Uterus (tissue), 4 donors: Measurements from ENCODE around the gene GPR61. TPM values are rescaled to one million over a fixed set of nuclear protein-coding genes. Genes with fewer than 3 reads are reported as not detected.

Source experiments
- DNase-seq, 2 donors: peaks; one replicate each; pipeline ENCODE4 v3.0.0-alpha.2; 2019 to 2020
- H3K27ac ChIP-seq, 2 donors: fragments of 200-600 bp; sonication (generic); 1 replicate in 1 of 2; 2 replicates in 1 of 2; pipeline ENCODE4 v1.5.1; 2016 to 2018
- H3K27me3 ChIP-seq, 2 donors: fragments of 200-600 bp; sonication (generic); one replicate each; pipeline ENCODE4 v1.5.1; 2018 to 2019; ENCODE audit warnings: control low read depth in 1 of 2
- H3K36me3 ChIP-seq, 2 donors: fragments of 200-600 bp; sonication (generic); one replicate each; pipeline ENCODE4 v1.5.1; 2019; ENCODE audit warnings: control low read depth in 1 of 2
- H3K4me1 ChIP-seq, 2 donors: fragments of 200-600 bp; sonication (generic); one replicate each; pipeline ENCODE4 v1.5.1; 2018 to 2019; ENCODE audit warnings: control low read depth in 1 of 2
- H3K4me3 ChIP-seq, 2 donors: fragments of 200-600 bp; sonication (generic); 1 replicate in 1 of 2; 2 replicates in 1 of 2; pipeline ENCODE4 v1.5.1; 2018 to 2019; ENCODE audit warnings: mild to moderate bottlenecking in 1 of 2
- H3K9me3 ChIP-seq, 2 donors: fragments of 200-600 bp; sonication (generic); one replicate each; pipeline ENCODE4 v1.5.1; 2019; ENCODE audit warnings: control low read depth in 1 of 2
- POLR2A ChIP-seq, 2 donors: fragments of 450-650 bp; IDR thresholded peaks; one replicate each; pipeline ENCODE4 v1.6.1; 2016; ENCODE audit warnings: antibody characterized with exemption in 2 of 2, mild to moderate bottlenecking in 1 of 2, moderate library complexity in 1 of 2
- intact Hi-C: fragments of 100-400 bp; cut with DNase I; formaldehyde crosslinking; loops from one replicate; pipeline ENCODE4 v1.15.1; 2023; ENCODE audit warnings: low total_unique reads
- total RNA-seq, 4 donors: library from RNA; depleted of rRNA in 3 of 4; stranded (reverse); fragments of >200 nt in 3 of 4; gene quantifications; one replicate each; pipeline versions ENCODE4 v1.1.0 to v1.2.4, GENCODE V29; 2014 to 2023
- TF ChIP-seq, protein P1 (sequence below), 4 experiments: fragments of 200-600 bp in 2 of 4; fragments of 450-650 bp in 2 of 4; sonication (generic) in 2 of 4; IDR thresholded peaks; one replicate each; pipeline ENCODE4 v1.5.1; 2016 to 2019; ENCODE audit warnings: antibody characterized with exemption in 4 of 4, mild to moderate bottlenecking in 2 of 4, moderate library complexity in 1 of 4
- donor health status: DM: yes; HTN: yes; CAD: no.

The GPR61 gene, protein sequence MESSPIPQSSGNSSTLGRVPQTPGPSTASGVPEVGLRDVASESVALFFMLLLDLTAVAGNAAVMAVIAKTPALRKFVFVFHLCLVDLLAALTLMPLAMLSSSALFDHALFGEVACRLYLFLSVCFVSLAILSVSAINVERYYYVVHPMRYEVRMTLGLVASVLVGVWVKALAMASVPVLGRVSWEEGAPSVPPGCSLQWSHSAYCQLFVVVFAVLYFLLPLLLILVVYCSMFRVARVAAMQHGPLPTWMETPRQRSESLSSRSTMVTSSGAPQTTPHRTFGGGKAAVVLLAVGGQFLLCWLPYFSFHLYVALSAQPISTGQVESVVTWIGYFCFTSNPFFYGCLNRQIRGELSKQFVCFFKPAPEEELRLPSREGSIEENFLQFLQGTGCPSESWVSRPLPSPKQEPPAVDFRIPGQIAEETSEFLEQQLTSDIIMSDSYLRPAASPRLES
- total RNA-seq = under 1 TPM in 1 of 4 donors, not detected in 3; 0.41 TPM

DNA sequence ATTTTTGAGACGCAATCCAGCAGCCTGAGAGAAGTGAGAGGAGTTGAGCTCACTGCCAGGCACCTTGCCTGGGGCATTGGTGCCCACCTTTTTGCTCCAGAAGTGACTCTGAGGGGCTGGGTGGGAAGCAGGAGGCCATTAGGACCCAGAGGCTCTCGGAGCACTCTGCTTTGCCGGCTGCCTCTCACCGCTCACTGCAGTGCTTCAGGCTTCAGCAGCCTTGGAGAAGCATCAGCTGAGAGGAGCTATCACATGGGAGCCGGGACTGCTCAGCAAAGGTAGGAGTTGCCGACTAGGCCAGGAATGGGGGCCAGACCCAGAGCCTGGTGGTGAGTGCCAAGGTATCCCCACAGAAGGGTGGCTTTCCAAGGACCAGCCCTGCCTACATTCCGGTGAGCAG is at the start of gene GPR61:
GPR61 (plus strand) TSS at position 197 of the 400 bp plus-strand sequence. CDS start 3,151 bp downstream, outside the sequence.
- H3K27me3 ChIP-seq = no peaks in the 10 kb centered on the region
- TF ChIP-seq POLR2A (IDR thresholded peaks at IDR 0.05) = no peak
- TF ChIP-seq, protein P1, sequence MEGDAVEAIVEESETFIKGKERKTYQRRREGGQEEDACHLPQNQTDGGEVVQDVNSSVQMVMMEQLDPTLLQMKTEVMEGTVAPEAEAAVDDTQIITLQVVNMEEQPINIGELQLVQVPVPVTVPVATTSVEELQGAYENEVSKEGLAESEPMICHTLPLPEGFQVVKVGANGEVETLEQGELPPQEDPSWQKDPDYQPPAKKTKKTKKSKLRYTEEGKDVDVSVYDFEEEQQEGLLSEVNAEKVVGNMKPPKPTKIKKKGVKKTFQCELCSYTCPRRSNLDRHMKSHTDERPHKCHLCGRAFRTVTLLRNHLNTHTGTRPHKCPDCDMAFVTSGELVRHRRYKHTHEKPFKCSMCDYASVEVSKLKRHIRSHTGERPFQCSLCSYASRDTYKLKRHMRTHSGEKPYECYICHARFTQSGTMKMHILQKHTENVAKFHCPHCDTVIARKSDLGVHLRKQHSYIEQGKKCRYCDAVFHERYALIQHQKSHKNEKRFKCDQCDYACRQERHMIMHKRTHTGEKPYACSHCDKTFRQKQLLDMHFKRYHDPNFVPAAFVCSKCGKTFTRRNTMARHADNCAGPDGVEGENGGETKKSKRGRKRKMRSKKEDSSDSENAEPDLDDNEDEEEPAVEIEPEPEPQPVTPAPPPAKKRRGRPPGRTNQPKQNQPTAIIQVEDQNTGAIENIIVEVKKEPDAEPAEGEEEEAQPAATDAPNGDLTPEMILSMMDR (IDR thresholded peaks at IDR 0.05) = no peak
- no peaks in the 10 kb centered on the region for H3K36me3 ChIP-seq
- H3K9me3 ChIP-seq = no peaks in the 10 kb centered on the region
- intact Hi-C loops = loop anchor here (10.0 kb wide), 1 partner anchor 95 kb away; no protein-coding TSS in a partner anchor
- no peak within 1 kb of the TSS for H3K4me3 ChIP-seq
- no peak within 1 kb of the TSS for H3K27ac ChIP-seq
- no peak for DNase-seq
- no peaks in the 10 kb centered on the region for H3K4me1 ChIP-seq

DNA sequence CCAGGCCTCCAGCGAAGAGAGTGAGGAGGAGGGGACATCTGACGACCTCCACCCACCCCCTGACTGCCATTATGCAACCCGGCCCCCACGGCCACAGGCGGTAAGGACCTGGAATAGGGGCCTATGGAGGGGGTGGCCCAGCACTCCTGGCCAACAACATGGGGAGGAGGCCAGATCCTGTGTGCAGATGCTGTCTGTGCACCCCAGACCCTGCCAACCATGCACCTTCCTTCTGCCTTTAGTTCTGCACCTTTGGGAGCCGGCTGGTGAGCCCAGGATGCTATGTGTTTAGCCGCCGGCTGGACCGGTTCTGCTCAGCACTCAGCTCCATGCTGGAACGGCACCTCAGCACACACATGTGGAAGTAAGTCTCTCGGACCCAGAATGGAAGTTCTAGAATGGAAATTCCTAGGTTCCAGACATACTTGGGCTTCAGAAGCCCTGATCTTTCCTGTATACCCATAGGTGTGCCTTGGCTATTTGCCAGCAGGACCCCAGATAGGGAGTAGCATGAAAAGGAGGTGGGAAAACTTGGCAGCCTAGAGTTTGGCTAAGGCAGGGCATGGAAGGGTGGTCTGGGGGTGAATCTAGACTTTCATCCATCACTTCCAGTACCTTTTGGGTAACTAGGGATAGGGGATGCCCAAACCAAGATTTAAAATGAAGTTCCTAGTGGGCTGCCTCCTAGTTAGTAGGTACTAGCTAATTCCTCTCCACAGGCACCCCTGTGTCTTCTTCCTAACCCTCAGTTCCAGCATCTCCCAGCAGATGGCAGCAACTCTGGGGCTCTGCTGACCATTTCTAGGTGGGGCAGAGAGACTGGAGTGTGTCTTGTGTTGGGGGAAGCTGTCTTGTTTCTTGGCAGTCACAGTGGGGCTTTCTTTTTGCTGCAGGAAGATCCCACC is 49.4 kb upstream of the GPR61 start:
- no peaks in the 10 kb centered on the region for H3K9me3 ChIP-seq
- no peak overlapping the region for H3K4me3 ChIP-seq
- intact Hi-C loops = loop anchor here (2.0 kb wide), 1 partner anchor 43 kb away; no protein-coding TSS in a partner anchor
- H3K27me3 ChIP-seq = no peaks in the 10 kb centered on the region
- TF ChIP-seq, protein P1 (IDR thresholded peaks at IDR 0.05) = peak; percentile 60 to 85 (median 73)
- no peak for TF ChIP-seq POLR2A (IDR thresholded peaks at IDR 0.05)
- H3K4me1 ChIP-seq = peaks cover 0 to under 1% of the 10 kb centered on the region in 2 donors
- H3K36me3 ChIP-seq = no peaks in the 10 kb centered on the region
- H3K27ac ChIP-seq = no peak overlapping the region
- peak; percentile 70 to 71 for DNase-seq

- no peaks in the 10 kb centered on the region for H3K27me3 ChIP-seq
- H3K9me3 ChIP-seq = no peaks in the 10 kb centered on the region
- no peak overlapping the region for H3K4me3 ChIP-seq
- no peaks in the 10 kb centered on the region for H3K36me3 ChIP-seq
- no peaks in the 10 kb centered on the region for H3K4me1 ChIP-seq
- no peak for DNase-seq
- no peak for TF ChIP-seq POLR2A (IDR thresholded peaks at IDR 0.05)
- TF ChIP-seq, protein P1 (IDR thresholded peaks at IDR 0.05) = no peak
- H3K27ac ChIP-seq = no peak overlapping the region
- intact Hi-C loops = loop anchor here (2.0 kb wide), 1 partner anchor 42 kb away; no protein-coding TSS in a partner anchor
Observed at GRCh38 chr1:109490934-109491302, 48.8 kb upstream of the GPR61 start.

DNA sequence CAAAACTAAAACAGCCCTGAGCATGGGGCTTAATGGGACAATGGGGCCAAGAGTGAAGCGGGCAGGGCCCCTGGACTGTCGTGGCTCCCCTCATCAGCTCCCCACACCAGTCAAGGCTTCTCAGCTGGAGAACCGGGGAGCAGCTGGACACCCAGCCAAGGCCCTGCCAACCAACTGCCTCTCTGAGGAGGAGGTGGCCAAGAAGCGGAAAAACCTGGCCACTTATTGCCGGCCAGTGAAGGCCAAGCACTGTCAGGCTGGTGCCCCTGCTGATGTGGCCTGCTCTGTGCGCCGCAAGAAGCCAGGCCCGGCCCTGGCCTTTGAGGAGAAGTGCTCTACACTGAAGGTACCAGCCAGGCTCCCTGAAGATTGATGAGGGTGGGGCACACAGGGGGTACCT is 48.3 kb upstream of the GPR61 start:
- no peak overlapping the region for H3K27ac ChIP-seq
- DNase-seq = no peak
- H3K4me3 ChIP-seq = no peak overlapping the region

More for the DNA sequence above, 48.3 kb upstream of the GPR61 start:
- intact Hi-C loops = loop anchor here (2.0 kb wide), 1 partner anchor 41 kb away; no protein-coding TSS in a partner anchor
- H3K36me3 ChIP-seq = no peaks in the 10 kb centered on the region
- no peaks in the 10 kb centered on the region for H3K27me3 ChIP-seq
- no peaks in the 10 kb centered on the region for H3K9me3 ChIP-seq
- TF ChIP-seq, protein P1 (IDR thresholded peaks at IDR 0.05) = no peak
- no peak for TF ChIP-seq POLR2A (IDR thresholded peaks at IDR 0.05)
- no peaks in the 10 kb centered on the region for H3K4me1 ChIP-seq
